Mucosa of gallbladder (tissue), 1 donor: ENCODE measurements around the gene COCH. TPM values are rescaled to one million over a fixed set of nuclear protein-coding genes. Genes with fewer than 3 reads are reported as not detected.
"Not testable (repeated sequence)": the region's sequence is repeated elsewhere in the genome, so short reads cannot be mapped to it uniquely, and the experiment has no call there.

Experiments used
- DNase-seq: peaks from one replicate; pipeline ENCODE4 v3.0.0-alpha.2; 2020; ENCODE audit warnings: low spot score
- total RNA-seq: library from RNA; stranded (reverse); gene quantifications from one replicate; pipeline ENCODE4 v1.2.1, GENCODE V29; 2021
- donor health status: DM: no; HTN: no; CAD: no.

COCH gene
- total RNA-seq, 1 donor from 2014 or later, result 0.37 TPM

DNA sequence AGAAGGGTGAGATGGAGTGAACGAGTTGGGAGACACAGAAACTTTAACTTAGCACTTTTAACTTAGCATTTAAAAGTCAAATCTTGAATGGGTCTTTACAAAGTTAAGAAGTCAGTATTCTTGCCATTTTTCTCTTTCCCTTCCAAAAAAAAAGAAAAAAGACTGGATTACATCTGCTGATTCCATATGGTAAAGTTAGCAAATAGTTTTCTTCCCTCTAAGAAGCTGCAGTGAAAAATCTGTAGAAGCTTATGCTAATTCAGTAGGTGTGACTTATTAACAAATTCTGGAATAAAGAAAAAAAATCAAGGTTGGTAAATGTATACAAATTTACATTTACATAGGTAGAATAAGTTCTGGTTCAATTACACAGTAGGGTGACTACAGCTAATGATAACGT lies 50.9 kb downstream of the COCH start:
- DNase-seq, result no peak

DNA sequence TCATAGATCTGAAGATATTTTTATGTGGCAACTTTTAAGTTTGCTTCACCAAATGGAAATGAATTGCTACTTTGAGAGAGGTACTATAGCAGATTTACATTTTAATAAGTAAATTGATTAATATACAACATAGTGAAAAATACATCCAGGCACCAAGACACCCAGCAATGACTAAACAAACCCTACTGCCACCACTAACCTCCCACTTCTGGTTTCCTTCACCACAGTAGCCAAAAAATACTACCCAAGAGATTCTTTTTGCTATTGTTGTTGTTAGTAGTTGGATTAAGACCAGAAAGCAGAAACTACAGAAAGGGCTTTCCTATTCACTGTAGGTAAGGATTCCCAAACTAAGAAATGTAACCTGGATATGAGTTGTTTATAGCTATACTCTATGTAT lies 54.1 kb downstream of the COCH start:
- no peak for DNase-seq

DNA sequence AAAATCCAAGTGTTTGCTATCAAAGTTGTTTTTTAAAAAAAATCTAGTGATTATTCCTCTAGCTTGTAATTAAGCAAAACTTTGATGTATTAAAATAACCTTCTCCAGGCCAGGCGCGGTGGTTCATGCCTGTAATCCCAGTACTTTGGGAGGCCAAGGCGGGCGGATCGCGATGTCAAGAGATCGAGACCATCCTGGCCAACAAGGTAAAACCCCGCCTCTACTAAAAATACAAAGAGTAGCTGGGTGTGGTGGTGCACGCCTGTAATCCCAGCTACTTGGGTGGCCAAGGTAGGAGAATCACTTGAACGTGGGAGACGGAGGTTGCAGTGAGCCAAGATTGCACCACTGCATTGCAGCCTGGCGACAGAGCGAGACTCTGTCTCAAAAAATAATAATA lies 59.6 kb downstream of the COCH start:
- DNase-seq, result not testable (repeated sequence)

DNA sequence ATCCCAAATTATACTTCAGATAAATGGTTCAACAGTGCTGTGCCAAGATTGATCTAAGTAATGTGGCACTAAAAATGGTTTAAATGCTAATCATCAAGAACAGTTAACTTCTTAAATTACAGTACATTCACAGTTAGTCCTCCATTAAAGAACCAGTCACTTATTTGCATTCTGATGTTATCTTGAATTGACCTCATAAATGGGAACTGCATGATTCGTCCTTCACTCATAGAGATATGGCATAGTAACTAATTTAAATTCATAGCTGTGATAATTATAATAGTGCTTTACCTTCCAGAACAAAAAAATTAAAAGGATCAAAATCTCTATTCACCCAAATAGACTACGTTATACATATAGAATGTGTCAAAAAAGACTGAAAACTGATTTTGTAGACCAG lies 61.1 kb downstream of the COCH start:
- no peak for DNase-seq

DNA sequence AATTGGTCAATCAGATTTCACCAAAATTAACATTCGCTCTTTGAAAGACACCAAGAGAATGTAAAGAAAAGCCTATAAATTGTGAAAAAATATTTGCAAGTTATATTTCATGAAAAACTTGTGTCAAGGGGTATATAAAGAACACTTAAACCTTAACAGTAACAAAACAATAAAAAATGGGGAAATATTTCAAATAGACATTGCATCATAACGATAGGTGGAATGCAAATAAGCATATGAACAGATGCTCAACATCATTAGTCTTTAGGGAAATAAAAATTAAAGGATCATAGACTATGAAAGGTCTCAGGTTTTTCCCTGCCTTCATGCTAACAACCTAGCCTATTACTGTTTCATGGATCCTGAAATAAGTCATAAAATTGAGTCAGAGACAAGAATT lies 64.3 kb downstream of the COCH start:
- no peak for DNase-seq

Other genes with a start within 250 kb of the COCH start
- 7.5 TPM for gene AP4S1, start 151.1 kb downstream of the COCH start, total RNA-seq
- gene STRN3, start 151.8 kb downstream of the COCH start, total RNA-seq, result 33.9 TPM